ENCODE results near the gene DDX19B. TPM values are rescaled to one million over a fixed set of nuclear protein-coding genes. Genes with fewer than 3 reads are reported as not detected.
"Not testable (repeated sequence)": the region's sequence is repeated elsewhere in the genome, so short reads cannot be mapped to it uniquely, and the experiment has no call there.

Gene DDX19B
- total and polyA plus RNA-seq, 2 donors (not counting 1 experiment from before 2014, with no cell fraction given) = 33.0 to 35.8 TPM

- 95% methylated on average over 3 of the region's 10 CpGs for WGBS (ENCODE audit: insufficient coverage)
- Histone ChIP-seq H3K4me2 (replicated peaks; ENCODE audit: low read depth, low read length, poor library complexity, severe bottlenecking) (no peak overlapping the region), H3K4me1 (ENCODE audit: control insufficient read depth in 2 of 2, insufficient read depth in 2 of 2, low read length in 2 of 2) (no peaks in the 10 kb centered on the region), H2AFZ (ENCODE audit: insufficient read depth, low read depth, low read length, poor library complexity, severe bottlenecking) (no peak overlapping the region), H3K27me3 (replicated peaks in 1 of 4; ENCODE audit: control extremely low read depth in 1 of 4, control insufficient read depth in 3 of 4, insufficient read depth in 4 of 4, low read length in 3 of 4) (no peaks in the 10 kb centered on the region), H3K9me3 (ENCODE audit: control extremely low read depth in 1 of 3, control insufficient read depth in 2 of 3, insufficient read depth in 1 of 3, low read length in 2 of 3) (no peaks in the 10 kb centered on the region), H4K20me1 (ENCODE audit: control insufficient read depth, insufficient read depth, low read length, poor library complexity, severe bottlenecking) (no peaks in the 10 kb centered on the region), H3K9ac (ENCODE audit: low read length) (no peak overlapping the region), H3K27ac (ENCODE audit: low read length in 2 of 2) (no peak overlapping the region), H3K36me3 (replicated peaks in 1 of 2; ENCODE audit: control extremely low read depth in 1 of 2, control insufficient read depth in 1 of 2, extremely low read depth in 1 of 2, insufficient read depth in 2 of 2, low read length in 1 of 2) (peaks cover 1 to 50% of the 10 kb centered on the region in 2 experiments), H3K79me2 (ENCODE audit: control insufficient read depth, insufficient read depth, low read length) (peaks cover 3% of the 10 kb centered on the region), H3K4me3 (ENCODE audit: control extremely low read depth in 1 of 5, extremely low read depth in 1 of 5, insufficient read depth in 1 of 5, low read depth in 2 of 5, low read length in 4 of 5) (no peak overlapping the region)
- intact Hi-C loops (cut with micrococcal nuclease) = no loop called here
- ChIA-PET CTCF (interaction anchor here (0.6 kb wide), 1 partner anchor 917 kb away, joined by 3 read pairs; no protein-coding TSS in a partner anchor), POLR2A (no interaction called here)
- TF ChIP-seq CTCF (IDR thresholded peaks at IDR 0.05) (no peak), EZH2 (IDR thresholded peaks at IDR 0.05; ENCODE audit: borderline replicate concordance, insufficient read depth, low read depth, low read length, poor library complexity, severe bottlenecking) (no peak)
- no peak overlapping the region for H3K4me3 Mint-ChIP-seq
- no peak for DNase-seq
- no peaks in the 10 kb centered on the region for H3K9me3 Mint-ChIP-seq (ENCODE audit: insufficient read depth)
- H3K4me1 Mint-ChIP-seq = no peaks in the 10 kb centered on the region
- no peaks in the 10 kb centered on the region for H3K27me3 Mint-ChIP-seq
- ATAC-seq (ENCODE audit: low read depth) = no peak
- no peak overlapping the region for H3K27ac Mint-ChIP-seq
Observed at GRCh38 chr16:70271696-70272095, 27.3 kb upstream of the DDX19B start.

- POLR2A ChIA-PET = no interaction called here
- H3K9me3 Mint-ChIP-seq (ENCODE audit: insufficient read depth) = no peaks in the 10 kb centered on the region
- Histone ChIP-seq H3K9me3 (ENCODE audit: control extremely low read depth in 1 of 3, control insufficient read depth in 2 of 3, insufficient read depth in 1 of 3, low read length in 2 of 3) (no peaks in the 10 kb centered on the region), H2AFZ (ENCODE audit: insufficient read depth, low read depth, low read length, poor library complexity, severe bottlenecking) (no peak overlapping the region), H3K27me3 (replicated peaks in 1 of 4; ENCODE audit: control extremely low read depth in 1 of 4, control insufficient read depth in 3 of 4, insufficient read depth in 4 of 4, low read length in 3 of 4) (no peaks in the 10 kb centered on the region), H3K27ac (ENCODE audit: low read length in 2 of 2) (no peak overlapping the region), H3K36me3 (replicated peaks in 1 of 2; ENCODE audit: control extremely low read depth in 1 of 2, control insufficient read depth in 1 of 2, extremely low read depth in 1 of 2, insufficient read depth in 2 of 2, low read length in 1 of 2) (peaks cover 5 to 42% of the 10 kb centered on the region in 2 experiments), H3K4me1 (ENCODE audit: control insufficient read depth in 2 of 2, insufficient read depth in 2 of 2, low read length in 2 of 2) (no peaks in the 10 kb centered on the region), H3K4me3 (ENCODE audit: control extremely low read depth in 1 of 5, extremely low read depth in 1 of 5, insufficient read depth in 1 of 5, low read depth in 2 of 5, low read length in 4 of 5) (no peak overlapping the region), H3K79me2 (ENCODE audit: control insufficient read depth, insufficient read depth, low read length) (peaks cover 33% of the 10 kb centered on the region), H3K4me2 (replicated peaks; ENCODE audit: low read depth, low read length, poor library complexity, severe bottlenecking) (no peak overlapping the region), H4K20me1 (ENCODE audit: control insufficient read depth, insufficient read depth, low read length, poor library complexity, severe bottlenecking) (peaks cover 4% of the 10 kb centered on the region), H3K9ac (ENCODE audit: low read length) (no peak overlapping the region)
- intact Hi-C loops (cut with micrococcal nuclease) = no loop called here
- ATAC-seq (ENCODE audit: low read depth) (no peak), DNase-seq (no peak)
- H3K4me1 Mint-ChIP-seq = no peaks in the 10 kb centered on the region
- H3K27me3 Mint-ChIP-seq = no peaks in the 10 kb centered on the region
- TF ChIP-seq EZH2 (IDR thresholded peaks at IDR 0.05; ENCODE audit: borderline replicate concordance, insufficient read depth, low read depth, low read length, poor library complexity, severe bottlenecking) (no peak), CTCF (IDR thresholded peaks at IDR 0.05) (no peak)
- no CpG with 5 or more reads among the region's 1 CpG for WGBS (ENCODE audit: insufficient coverage)
- H3K27ac Mint-ChIP-seq = no peak overlapping the region
- H3K4me3 Mint-ChIP-seq = no peak overlapping the region
- CTCF ChIA-PET = no interaction called here
Observed at GRCh38 chr16:70276392-70276791, 22.6 kb upstream of the DDX19B start.

GRCh38 chr16:70287304-70287971, 11.5 kb upstream of the DDX19B start:
- Histone ChIP-seq H3K79me2 (ENCODE audit: control insufficient read depth, insufficient read depth, low read length) (peaks cover 46% of the 10 kb centered on the region), H3K4me1 (ENCODE audit: control insufficient read depth in 2 of 2, insufficient read depth in 2 of 2, low read length in 2 of 2) (peaks cover 0 to 16% of the 10 kb centered on the region in 2 donors), H3K4me2 (replicated peaks; ENCODE audit: low read depth, low read length, poor library complexity, severe bottlenecking) (peak overlapping the region; percentile 25), H3K4me3 (ENCODE audit: control extremely low read depth in 1 of 5, extremely low read depth in 1 of 5, insufficient read depth in 1 of 5, low read depth in 2 of 5, low read length in 4 of 5) (peak overlapping the region in 1 of 5 experiments; percentile 5)
- Mint-ChIP-seq H3K27ac (peak overlapping the region; percentile 81), H3K4me3 (peak overlapping the region; percentile 99), H3K4me1 (peaks cover 19% of the 10 kb centered on the region)
- not testable (repeated sequence) for H3K9me3 Mint-ChIP-seq (ENCODE audit: insufficient read depth); H3K27me3 Mint-ChIP-seq; H3K9ac ChIP-seq (ENCODE audit: low read length); ATAC-seq (ENCODE audit: low read depth); H4K20me1 ChIP-seq (ENCODE audit: control insufficient read depth, insufficient read depth, low read length, poor library complexity, severe bottlenecking); H3K27me3 ChIP-seq (replicated peaks in 1 of 4; ENCODE audit: control extremely low read depth in 1 of 4, control insufficient read depth in 3 of 4, insufficient read depth in 4 of 4, low read length in 3 of 4); H2AFZ ChIP-seq (ENCODE audit: insufficient read depth, low read depth, low read length, poor library complexity, severe bottlenecking); H3K36me3 ChIP-seq (replicated peaks in 1 of 2; ENCODE audit: control extremely low read depth in 1 of 2, control insufficient read depth in 1 of 2, extremely low read depth in 1 of 2, insufficient read depth in 2 of 2, low read length in 1 of 2); H3K27ac ChIP-seq (ENCODE audit: low read length in 2 of 2); H3K9me3 ChIP-seq (ENCODE audit: control extremely low read depth in 1 of 3, control insufficient read depth in 2 of 3, insufficient read depth in 1 of 3, low read length in 2 of 3)
- ChIA-PET CTCF (interaction anchor here (0.7 kb wide), 1 partner anchor 1580 kb away, joined by 3 read pairs; no protein-coding TSS in a partner anchor), POLR2A (interaction anchor here (0.6 to 0.7 kb wide), 2 partner anchors 12 to 306 kb away, joined by 3 to 5 read pairs; partner anchors contain the start of gene DDX19B)
- WGBS (ENCODE audit: insufficient coverage) = 86% methylated on average over 10 of the region's 17 CpGs
- DNase-seq = peak; percentile 26
- intact Hi-C loops (cut with micrococcal nuclease) = loop anchor here (5.0 kb wide), 1 partner anchor 235 kb away; the partner anchor contains the start of genes COG4 and SF3B3
